Measurements from ENCODE around the gene PDPK1.

GRCh38 chr16:2531371-2531695, 6.5 kb upstream of the PDPK1 start, which contains the start of gene CEMP1:
- no peak for TF ChIP-seq GATA2 (IDR thresholded peaks at IDR 0.05; ENCODE audit: low read depth, low read length)
- no peak for TF ChIP-seq GATA3 (IDR thresholded peaks at IDR 0.05; ENCODE audit: low read depth, low read length)

Measured in SH-SY5Y (cell line).